GM21786 (cell line): ENCODE results near the gene RIPPLY2.
"Not testable (repeated sequence)": the region's sequence is repeated elsewhere in the genome, so short reads cannot be mapped to it uniquely, and the experiment has no call there.

Source experiments
- ATAC-seq: cut with Tn5 transposase; IDR thresholded peaks from one replicate; pipeline ENCODE4 v1.9.1; 2021; ENCODE audit not compliant: unreplicated experiment

Gene RIPPLY2

GRCh38 chr6:83897094-83897493, 43.9 kb downstream of the RIPPLY2 start:
- not testable (repeated sequence) for ATAC-seq

- no peak for ATAC-seq
Observed at GRCh38 chr6:83901624-83902023, 48.5 kb downstream of the RIPPLY2 start.

- ATAC-seq, result no peak
Observed at GRCh38 chr6:83904395-83904794, 51.2 kb downstream of the RIPPLY2 start.

- no peak for ATAC-seq
Observed at GRCh38 chr6:83905648-83906047, 52.5 kb downstream of the RIPPLY2 start.
